ENCODE measurements around the gene PGM1.
"Not testable (repeated sequence)": the region's sequence is repeated elsewhere in the genome, so short reads cannot be mapped to it uniquely, and the experiment has no call there.

Gene PGM1

DNA sequence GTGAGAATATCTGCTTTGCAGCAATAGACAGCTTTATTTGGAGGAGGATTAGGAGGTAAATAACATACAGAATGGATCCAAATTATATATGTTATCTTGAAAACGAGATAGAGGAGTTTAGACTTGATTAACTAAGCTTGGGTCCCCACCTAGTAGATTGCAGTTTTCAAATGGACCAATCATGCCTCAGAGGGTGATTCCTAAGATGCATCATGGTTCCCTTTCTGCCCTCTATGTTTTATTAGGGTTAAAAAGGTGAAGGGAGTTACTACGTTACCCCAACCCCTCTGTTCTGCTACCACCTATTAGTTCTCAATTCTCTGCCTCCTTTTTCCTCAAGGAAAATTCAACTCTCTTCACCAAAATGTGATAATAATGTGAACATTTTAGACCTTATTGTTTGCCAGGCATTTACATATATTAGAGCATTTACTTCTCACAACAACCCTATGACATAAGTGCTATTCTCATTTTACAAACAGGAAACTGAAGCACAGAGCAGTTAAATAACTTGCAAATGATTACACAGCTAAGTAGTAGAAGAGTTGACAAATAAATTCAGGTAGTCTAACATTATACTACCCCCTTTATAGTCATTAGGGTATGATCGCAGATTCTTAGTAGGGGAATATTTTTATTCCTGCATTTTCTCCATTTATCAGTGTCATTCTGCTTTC is 23.4 kb upstream of the PGM1 start:
- Histone ChIP-seq H3K4me3 (ENCODE audit: severe bottlenecking) (no peak overlapping the region), H3K4me1 (ENCODE audit: insufficient read depth, poor library complexity, severe bottlenecking) (no peaks in the 10 kb centered on the region), H3K36me3 (ENCODE audit: low read depth) (no peaks in the 10 kb centered on the region), H3K9me3 (ENCODE audit: severe bottlenecking) (no peaks in the 10 kb centered on the region), H3K27ac (ENCODE audit: poor library complexity, severe bottlenecking) (no peak overlapping the region), H3K27me3 (ENCODE audit: insufficient read depth, poor library complexity, severe bottlenecking) (no peaks in the 10 kb centered on the region)
- no peak for DNase-seq (ENCODE audit: low spot score)
- no peak for ATAC-seq (ENCODE audit: low read depth)
- TF ChIP-seq, protein P1, sequence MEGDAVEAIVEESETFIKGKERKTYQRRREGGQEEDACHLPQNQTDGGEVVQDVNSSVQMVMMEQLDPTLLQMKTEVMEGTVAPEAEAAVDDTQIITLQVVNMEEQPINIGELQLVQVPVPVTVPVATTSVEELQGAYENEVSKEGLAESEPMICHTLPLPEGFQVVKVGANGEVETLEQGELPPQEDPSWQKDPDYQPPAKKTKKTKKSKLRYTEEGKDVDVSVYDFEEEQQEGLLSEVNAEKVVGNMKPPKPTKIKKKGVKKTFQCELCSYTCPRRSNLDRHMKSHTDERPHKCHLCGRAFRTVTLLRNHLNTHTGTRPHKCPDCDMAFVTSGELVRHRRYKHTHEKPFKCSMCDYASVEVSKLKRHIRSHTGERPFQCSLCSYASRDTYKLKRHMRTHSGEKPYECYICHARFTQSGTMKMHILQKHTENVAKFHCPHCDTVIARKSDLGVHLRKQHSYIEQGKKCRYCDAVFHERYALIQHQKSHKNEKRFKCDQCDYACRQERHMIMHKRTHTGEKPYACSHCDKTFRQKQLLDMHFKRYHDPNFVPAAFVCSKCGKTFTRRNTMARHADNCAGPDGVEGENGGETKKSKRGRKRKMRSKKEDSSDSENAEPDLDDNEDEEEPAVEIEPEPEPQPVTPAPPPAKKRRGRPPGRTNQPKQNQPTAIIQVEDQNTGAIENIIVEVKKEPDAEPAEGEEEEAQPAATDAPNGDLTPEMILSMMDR (IDR thresholded peaks at IDR 0.05; ENCODE audit: poor library complexity, severe bottlenecking): no peak

DNA sequence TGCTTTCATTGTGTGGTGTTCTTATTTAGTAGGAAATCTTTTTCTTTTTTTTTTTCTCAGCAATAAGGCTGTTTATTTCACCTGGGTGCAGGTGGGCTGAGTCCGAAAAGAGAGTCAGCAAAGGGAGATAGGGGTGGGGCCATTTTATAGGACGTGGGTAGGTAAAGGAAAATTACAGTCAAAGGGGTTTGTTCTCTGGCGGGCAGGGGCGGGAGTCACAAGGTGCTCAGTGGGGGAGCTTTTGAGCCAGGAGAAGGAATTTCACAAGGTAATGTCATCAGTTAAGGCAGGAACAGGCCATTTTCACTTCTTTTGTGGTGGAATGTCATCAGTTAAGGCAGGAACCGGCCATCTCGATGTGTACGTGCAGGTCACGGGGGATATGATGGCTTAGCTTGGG is 20.5 kb upstream of the PGM1 start:
- not testable (repeated sequence) for H3K4me1 ChIP-seq (ENCODE audit: insufficient read depth, poor library complexity, severe bottlenecking); DNase-seq (ENCODE audit: low spot score); H3K4me3 ChIP-seq (ENCODE audit: severe bottlenecking); H3K27me3 ChIP-seq (ENCODE audit: insufficient read depth, poor library complexity, severe bottlenecking); ATAC-seq (ENCODE audit: low read depth); H3K27ac ChIP-seq (ENCODE audit: poor library complexity, severe bottlenecking); H3K36me3 ChIP-seq (ENCODE audit: low read depth); H3K9me3 ChIP-seq (ENCODE audit: severe bottlenecking)

DNA sequence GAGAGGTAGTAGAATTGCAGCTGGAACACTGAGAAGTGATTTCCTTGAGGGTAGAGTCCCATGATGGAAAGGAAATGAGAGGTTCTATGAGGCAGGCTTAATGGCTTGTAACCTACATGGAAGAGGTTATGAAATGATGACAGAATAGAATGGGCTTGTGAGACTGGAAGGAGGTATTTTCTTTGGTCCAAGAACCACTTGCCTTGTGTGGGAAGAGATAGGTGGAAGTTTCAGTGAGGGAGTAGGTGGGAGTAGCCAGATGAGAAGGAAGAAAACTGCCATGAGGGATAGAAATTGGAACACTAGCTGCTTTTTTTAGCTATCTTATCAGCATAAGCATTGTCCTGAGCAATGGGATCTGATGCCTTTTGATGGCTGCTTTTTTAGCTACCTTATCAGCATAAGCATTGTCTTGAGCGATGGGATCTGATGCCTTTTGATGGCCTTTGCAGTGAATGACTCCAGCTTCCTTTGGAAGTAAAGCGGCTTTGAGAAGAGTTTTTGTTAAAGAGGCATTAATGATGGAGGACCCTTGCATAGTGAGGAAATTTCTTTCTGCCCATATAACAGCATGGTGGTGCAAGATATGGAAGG is 18.9 kb upstream of the PGM1 start:
- not testable (repeated sequence) for H3K27ac ChIP-seq (ENCODE audit: poor library complexity, severe bottlenecking); H3K9me3 ChIP-seq (ENCODE audit: severe bottlenecking); ATAC-seq (ENCODE audit: low read depth); H3K36me3 ChIP-seq (ENCODE audit: low read depth); H3K4me1 ChIP-seq (ENCODE audit: insufficient read depth, poor library complexity, severe bottlenecking); DNase-seq (ENCODE audit: low spot score); H3K4me3 ChIP-seq (ENCODE audit: severe bottlenecking); H3K27me3 ChIP-seq (ENCODE audit: insufficient read depth, poor library complexity, severe bottlenecking)

DNA sequence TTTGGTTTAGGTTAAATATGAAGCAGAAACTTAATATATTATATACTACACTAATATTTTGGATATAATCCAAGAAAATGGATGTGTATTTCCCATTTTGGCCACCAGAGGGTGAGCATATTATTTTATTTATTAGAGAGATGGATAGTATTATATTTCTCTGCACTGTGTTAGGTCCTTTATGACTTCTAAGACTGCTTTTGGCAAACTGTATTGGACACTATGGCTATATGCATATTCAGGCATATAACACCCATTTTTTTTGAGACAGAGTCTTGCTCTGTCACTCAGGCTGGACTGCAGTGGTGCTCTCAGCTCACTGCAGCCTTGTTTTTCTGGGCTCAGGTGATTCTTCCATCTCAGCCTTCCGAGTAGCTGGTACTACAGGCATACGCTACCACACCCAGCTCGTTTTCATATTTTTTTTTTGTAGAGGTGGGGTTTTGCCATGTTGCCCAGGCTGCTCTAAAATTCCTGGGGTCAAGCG is 17.8 kb upstream of the PGM1 start:
- Histone ChIP-seq H3K4me3 (ENCODE audit: severe bottlenecking) (no peak overlapping the region), H3K27ac (ENCODE audit: poor library complexity, severe bottlenecking) (no peak overlapping the region), H3K4me1 (ENCODE audit: insufficient read depth, poor library complexity, severe bottlenecking) (peaks cover 9% of the 10 kb centered on the region), H3K9me3 (ENCODE audit: severe bottlenecking) (no peaks in the 10 kb centered on the region), H3K36me3 (ENCODE audit: low read depth) (no peaks in the 10 kb centered on the region), H3K27me3 (ENCODE audit: insufficient read depth, poor library complexity, severe bottlenecking) (no peaks in the 10 kb centered on the region)
- DNase-seq (ENCODE audit: low spot score) (no peak), ATAC-seq (ENCODE audit: low read depth) (peak; percentile 27; the same call in 1 of the 3 replicates)
- TF ChIP-seq, protein P1 (IDR thresholded peaks at IDR 0.05; ENCODE audit: poor library complexity, severe bottlenecking): peak; percentile 88

DNA sequence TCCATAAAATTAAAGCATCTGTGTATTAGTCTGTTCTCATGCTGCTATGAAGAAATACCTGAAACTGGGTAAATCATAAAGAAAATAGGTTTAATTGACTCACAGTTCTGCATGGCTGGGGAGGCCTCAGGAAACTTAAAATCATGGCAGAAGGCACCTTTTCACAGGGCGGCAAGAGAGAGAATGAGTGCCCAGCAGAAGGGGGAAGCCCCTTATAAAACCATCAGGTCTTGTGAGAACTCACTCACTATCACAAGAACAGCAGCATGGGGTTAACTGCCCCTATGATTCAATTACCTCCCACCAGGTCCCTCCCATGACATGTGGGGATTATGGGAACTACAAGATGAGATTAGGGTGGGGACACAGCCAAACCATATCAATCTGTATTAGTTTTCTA is 6.9 kb upstream of the PGM1 start:
- not testable (repeated sequence) for H3K9me3 ChIP-seq (ENCODE audit: severe bottlenecking); H3K36me3 ChIP-seq (ENCODE audit: low read depth)

DNA sequence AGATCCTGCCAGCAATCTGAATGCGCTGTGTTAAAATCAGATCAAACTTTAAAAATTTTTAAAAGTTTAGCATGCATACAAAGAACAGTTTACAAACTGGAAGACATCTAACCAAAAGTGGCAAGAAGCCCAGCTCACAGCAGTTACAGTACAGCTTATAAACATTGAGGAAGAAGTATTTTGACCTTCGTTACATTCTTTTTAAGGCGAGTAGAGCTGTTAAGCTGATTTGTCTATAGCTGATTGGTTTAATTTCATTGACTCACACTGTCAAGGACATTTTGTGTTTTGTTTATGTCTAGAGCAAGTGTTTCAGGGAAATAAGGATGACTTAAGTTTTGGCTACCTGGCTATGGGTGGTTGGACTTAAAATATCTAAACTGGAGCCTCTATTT is 3.0 kb upstream of the PGM1 start:
- Histone ChIP-seq H3K4me3 (ENCODE audit: severe bottlenecking) (no peak overlapping the region), H3K27me3 (ENCODE audit: insufficient read depth, poor library complexity, severe bottlenecking) (no peaks in the 10 kb centered on the region), H3K27ac (ENCODE audit: poor library complexity, severe bottlenecking) (no peak overlapping the region), H3K4me1 (ENCODE audit: insufficient read depth, poor library complexity, severe bottlenecking) (no peaks in the 10 kb centered on the region), H3K9me3 (ENCODE audit: severe bottlenecking) (no peaks in the 10 kb centered on the region), H3K36me3 (ENCODE audit: low read depth) (peaks cover 3% of the 10 kb centered on the region)
- DNase-seq (ENCODE audit: low spot score) (no peak), ATAC-seq (ENCODE audit: low read depth) (no peak)
- TF ChIP-seq, protein P1 (IDR thresholded peaks at IDR 0.05; ENCODE audit: poor library complexity, severe bottlenecking): no peak

More for the DNA sequence above, 6.9 kb upstream of the PGM1 start:
- H3K27me3 ChIP-seq (ENCODE audit: insufficient read depth, poor library complexity, severe bottlenecking); DNase-seq (ENCODE audit: low spot score); H3K27ac ChIP-seq (ENCODE audit: poor library complexity, severe bottlenecking); H3K4me1 ChIP-seq (ENCODE audit: insufficient read depth, poor library complexity, severe bottlenecking); ATAC-seq (ENCODE audit: low read depth); H3K4me3 ChIP-seq (ENCODE audit: severe bottlenecking): not testable (repeated sequence)

Measured in RWPE2 (cell line).